ENCODE measurements around the gene PARD3. TPM values are rescaled to one million over a fixed set of nuclear protein-coding genes. Genes with fewer than 3 reads are reported as not detected.

The PARD3 gene
- polyA plus RNA-seq, 2 of the 4 experiments (the other 2 are of a cell fraction), result 110 to 200 TPM

GRCh38 chr10:34706147-34706546 lies 108.9 kb downstream of the PARD3 start:
- no peak for ATAC-seq
- CTCF ChIA-PET, result interaction anchor here (1.1 to 2.8 kb wide), 2 partner anchors 16 to 18 kb away, joined by 3 to 8 read pairs; no protein-coding TSS in a partner anchor

GRCh38 chr10:34705563-34705962 lies 109.5 kb downstream of the PARD3 start:
- ChIA-PET CTCF (interaction anchor here (0.6 to 2.8 kb wide), 4 partner anchors 11 to 49 kb away, joined by 3 to 8 read pairs (median 5); no protein-coding TSS in a partner anchor), POLR2A (no interaction called here)
- TF ChIP-seq ELK1 (IDR thresholded peaks at IDR 0.05; ENCODE audit: low read depth, low read length) (no peak), ESRRA (IDR thresholded peaks at IDR 0.05; ENCODE audit: borderline replicate concordance, low read length) (no peak), E2F6 (IDR thresholded peaks at IDR 0.05; ENCODE audit: borderline replicate concordance, low read depth) (no peak), POLR2AphosphoS2 (conservative IDR thresholded peaks at IDR 0.05; ENCODE audit: low read length) (no peak), HDAC2 (IDR thresholded peaks at IDR 0.05) (no peak), RCOR1 (IDR thresholded peaks at IDR 0.05; ENCODE audit: low read depth, low read length) (no peak), POLR2A (IDR thresholded peaks at IDR 0.05; ENCODE audit: low read length) (no peak), MAFK (IDR thresholded peaks at IDR 0.05; ENCODE audit: partially characterized antibody) (no peak), EHF (CRISPR knock-in tag; IDR thresholded peaks at IDR 0.05) (no peak)
- DNase-seq (ENCODE audit: low read depth in 1 of 2, low spot score in 1 of 2), result no peak
- peaks cover 94% of the 10 kb centered on the region for H3K4me1 ChIP-seq
- 53% methylated on average over 1 of the region's 1 CpG for WGBS (ENCODE audit: missing lambda C conversion rate)
- peak overlapping the region; percentile 1 to 54; a peak in 3 of 6 replicates for H3K27ac ChIP-seq
- no peak for FAIRE-seq
- no peak overlapping the region for H3K4me3 ChIP-seq
- ATAC-seq, result no peak
- H3K9me3 ChIP-seq, result no peaks in the 10 kb centered on the region
- H3K4me2 ChIP-seq, result peak overlapping the region; percentile 59; the same call in 2 of the 3 replicates

More at GRCh38 chr10:34706147-34706546, 108.9 kb downstream of the PARD3 start:
- peaks cover 94% of the 10 kb centered on the region for H3K4me1 ChIP-seq
- POLR2A ChIA-PET, result no interaction called here
- WGBS (ENCODE audit: missing lambda C conversion rate), result 73% methylated on average over 3 of the region's 3 CpGs
- peak overlapping the region; percentile 59; the same call in 1 of the 3 replicates for H3K4me2 ChIP-seq
- no peak overlapping the region for H3K4me3 ChIP-seq
- FAIRE-seq (no peak), DNase-seq (ENCODE audit: low read depth in 1 of 2, low spot score in 1 of 2) (no peak)
- no peak for TF ChIP-seq NR3C1 (IDR thresholded peaks at IDR 0.05)
- TF ChIP-seq FOSL2 (IDR thresholded peaks at IDR 0.05), result no peak
- TF ChIP-seq FOSL2 (CRISPR knock-in tag; IDR thresholded peaks at IDR 0.05), result no peak
- TF ChIP-seq JUN (IDR thresholded peaks at IDR 0.05), result no peak
- TF ChIP-seq HOXB5 (CRISPR knock-in tag; IDR thresholded peaks at IDR 0.05), result no peak
- no peak for TF ChIP-seq RFX5 (IDR thresholded peaks at IDR 0.05)
- no peak for TF ChIP-seq RAD21 (conservative IDR thresholded peaks at IDR 0.05 in 1 of 2, IDR thresholded peaks at IDR 0.05 in 1 of 2)
- TF ChIP-seq TFCP2L1 (CRISPR knock-in tag; IDR thresholded peaks at IDR 0.05), result no peak
- TF ChIP-seq RARB (CRISPR knock-in tag; IDR thresholded peaks at IDR 0.05), result no peak
- H3K9me3 ChIP-seq, result no peaks in the 10 kb centered on the region
- peak overlapping the region; percentile 1 to 54; a peak in 4 of 6 replicates for H3K27ac ChIP-seq

- peaks cover 94% of the 10 kb centered on the region for H3K4me1 ChIP-seq
- peak; percentile 23 for FAIRE-seq
- CTCF ChIA-PET, result interaction anchor here (1.0 to 2.8 kb wide), 4 partner anchors 9 to 48 kb away, joined by 3 to 8 read pairs (median 5); no protein-coding TSS in a partner anchor
- WGBS (ENCODE audit: missing lambda C conversion rate), result 5% methylated on average over 2 of the region's 2 CpGs
- H3K4me2 ChIP-seq, result peak overlapping the region; percentile 59
- H3K9me3 ChIP-seq, result no peaks in the 10 kb centered on the region
- peak overlapping the region; percentile 27 to 62 for H3K27ac ChIP-seq
- POLR2A ChIA-PET, result no interaction called here
- TF ChIP-seq MAZ (IDR thresholded peaks at IDR 0.05; ENCODE audit: borderline replicate concordance, low read depth, low read length) (no peak), MAFK (IDR thresholded peaks at IDR 0.05; ENCODE audit: partially characterized antibody) (peak; percentile 56)
- ATAC-seq, result no peak
- no peak for DNase-seq (ENCODE audit: low read depth in 1 of 2, low spot score in 1 of 2)
- H3K4me3 ChIP-seq, result no peak overlapping the region
These were observed 110.4 kb downstream of the PARD3 start for GRCh38 chr10:34704526-34705184.

- Histone ChIP-seq H3K27ac (peak overlapping the region; percentile 32 to 86; a peak in 4 of 6 replicates), H3K4me3 (no peak overlapping the region), H3K4me2 (peak overlapping the region; percentile 59), H3K4me1 (peaks cover 94% of the 10 kb centered on the region), H3K9me3 (no peaks in the 10 kb centered on the region)
- no peak for DNase-seq (ENCODE audit: low read depth in 1 of 2, low spot score in 1 of 2)
- CTCF ChIA-PET, result interaction anchor here (0.6 to 1.7 kb wide), 2 partner anchors 11 to 22 kb away, joined by 4 to 6 read pairs; no protein-coding TSS in a partner anchor
- no peak for FAIRE-seq
- TF ChIP-seq TP53 (CRISPR knock-in tag; IDR thresholded peaks at IDR 0.05) (no peak), EP300 (IDR thresholded peaks at IDR 0.05) (no peak), PHF8 (IDR thresholded peaks at IDR 0.05; ENCODE audit: borderline replicate concordance, low read depth) (no peak), ZSCAN20 (CRISPR knock-in tag; IDR thresholded peaks at IDR 0.05) (no peak), CBX8 (IDR thresholded peaks at IDR 0.05) (no peak), ATOH8 (CRISPR knock-in tag; IDR thresholded peaks at IDR 0.05; ENCODE audit: low read depth) (no peak), EHF (CRISPR knock-in tag; IDR thresholded peaks at IDR 0.05) (no peak), FOSB (CRISPR knock-in tag; IDR thresholded peaks at IDR 0.05) (no peak), MAFK (IDR thresholded peaks at IDR 0.05; ENCODE audit: partially characterized antibody) (no peak), MAZ (IDR thresholded peaks at IDR 0.05; ENCODE audit: borderline replicate concordance, low read depth, low read length) (no peak), USF2 (IDR thresholded peaks at IDR 0.05) (no peak), GATA3 (IDR thresholded peaks at IDR 0.05; ENCODE audit: borderline replicate concordance) (no peak)
- no peak for ATAC-seq
- WGBS (ENCODE audit: missing lambda C conversion rate), result 80% methylated on average over 2 of the region's 2 CpGs
- POLR2A ChIA-PET, result no interaction called here
These were observed 112.1 kb downstream of the PARD3 start for GRCh38 chr10:34702982-34703381.

All from A549 (cell line).